ENCODE data around the gene MN1.

GRCh38 chr22:27757928-27758525 is 43.5 kb downstream of the MN1 start:
- TF ChIP-seq, protein P1, sequence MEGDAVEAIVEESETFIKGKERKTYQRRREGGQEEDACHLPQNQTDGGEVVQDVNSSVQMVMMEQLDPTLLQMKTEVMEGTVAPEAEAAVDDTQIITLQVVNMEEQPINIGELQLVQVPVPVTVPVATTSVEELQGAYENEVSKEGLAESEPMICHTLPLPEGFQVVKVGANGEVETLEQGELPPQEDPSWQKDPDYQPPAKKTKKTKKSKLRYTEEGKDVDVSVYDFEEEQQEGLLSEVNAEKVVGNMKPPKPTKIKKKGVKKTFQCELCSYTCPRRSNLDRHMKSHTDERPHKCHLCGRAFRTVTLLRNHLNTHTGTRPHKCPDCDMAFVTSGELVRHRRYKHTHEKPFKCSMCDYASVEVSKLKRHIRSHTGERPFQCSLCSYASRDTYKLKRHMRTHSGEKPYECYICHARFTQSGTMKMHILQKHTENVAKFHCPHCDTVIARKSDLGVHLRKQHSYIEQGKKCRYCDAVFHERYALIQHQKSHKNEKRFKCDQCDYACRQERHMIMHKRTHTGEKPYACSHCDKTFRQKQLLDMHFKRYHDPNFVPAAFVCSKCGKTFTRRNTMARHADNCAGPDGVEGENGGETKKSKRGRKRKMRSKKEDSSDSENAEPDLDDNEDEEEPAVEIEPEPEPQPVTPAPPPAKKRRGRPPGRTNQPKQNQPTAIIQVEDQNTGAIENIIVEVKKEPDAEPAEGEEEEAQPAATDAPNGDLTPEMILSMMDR (IDR thresholded peaks at IDR 0.05) = no peak
- TF ChIP-seq POLR2A (IDR thresholded peaks at IDR 0.05) = no peak

Measured in uterus (tissue), 2 donors.